ENCODE data around the gene GPRC5B.
A peak's percentile ranks its signal among the peaks of the same experiment; 100 is the strongest.

Gene GPRC5B

GRCh38 chr16:19907161-19907992, 22.7 kb upstream of the GPRC5B start:
- no peaks in the 10 kb centered on the region for H3K36me3 ChIP-seq (ENCODE audit: control insufficient read depth, insufficient read depth, low read length)
- peak; percentile 57 for DNase-seq (ENCODE audit: extremely low read depth, insufficient read length)
- TF ChIP-seq CTCF (IDR thresholded peaks at IDR 0.05; ENCODE audit: insufficient read depth, low read length, poor library complexity, severe bottlenecking), result peak; percentile 96
- no peaks in the 10 kb centered on the region; the same call in 1 of the 2 replicates for H3K27me3 ChIP-seq (replicated peaks; ENCODE audit: control insufficient read depth, insufficient read depth, low read length)
- no peak overlapping the region for H3K4me3 ChIP-seq (replicated peaks; ENCODE audit: low read depth, low read length)

GRCh38 chr16:19901164-19901563, 16.5 kb upstream of the GPRC5B start:
- H3K36me3 ChIP-seq (ENCODE audit: control insufficient read depth, insufficient read depth, low read length), result no peaks in the 10 kb centered on the region
- TF ChIP-seq CTCF (IDR thresholded peaks at IDR 0.05; ENCODE audit: insufficient read depth, low read length, poor library complexity, severe bottlenecking), result no peak
- no peaks in the 10 kb centered on the region for H3K27me3 ChIP-seq (replicated peaks; ENCODE audit: control insufficient read depth, insufficient read depth, low read length)
- no peak overlapping the region for H3K4me3 ChIP-seq (replicated peaks; ENCODE audit: low read depth, low read length)
- DNase-seq (ENCODE audit: extremely low read depth, insufficient read length), result no peak

GRCh38 chr16:19899605-19899955, 14.9 kb upstream of the GPRC5B start:
- H3K27me3 ChIP-seq (replicated peaks; ENCODE audit: control insufficient read depth, insufficient read depth, low read length), result no peaks in the 10 kb centered on the region
- TF ChIP-seq CTCF (IDR thresholded peaks at IDR 0.05; ENCODE audit: insufficient read depth, low read length, poor library complexity, severe bottlenecking), result no peak
- no peak for DNase-seq (ENCODE audit: extremely low read depth, insufficient read length)

GRCh38 chr16:19898924-19899604, 14.4 kb upstream of the GPRC5B start:
- H3K4me3 ChIP-seq (replicated peaks; ENCODE audit: low read depth, low read length), result no peak overlapping the region
- TF ChIP-seq CTCF (IDR thresholded peaks at IDR 0.05; ENCODE audit: insufficient read depth, low read length, poor library complexity, severe bottlenecking), result peak; percentile 76
- no peaks in the 10 kb centered on the region for H3K27me3 ChIP-seq (replicated peaks; ENCODE audit: control insufficient read depth, insufficient read depth, low read length)
- no peaks in the 10 kb centered on the region for H3K36me3 ChIP-seq (ENCODE audit: control insufficient read depth, insufficient read depth, low read length)
- peak; percentile 18 for DNase-seq (ENCODE audit: extremely low read depth, insufficient read length)

More at GRCh38 chr16:19899605-19899955, 14.9 kb upstream of the GPRC5B start:
- H3K4me3 ChIP-seq (replicated peaks; ENCODE audit: low read depth, low read length), result no peak overlapping the region
- no peaks in the 10 kb centered on the region for H3K36me3 ChIP-seq (ENCODE audit: control insufficient read depth, insufficient read depth, low read length)

- no peak for DNase-seq (ENCODE audit: extremely low read depth, insufficient read length)
- no peak for TF ChIP-seq CTCF (IDR thresholded peaks at IDR 0.05; ENCODE audit: insufficient read depth, low read length, poor library complexity, severe bottlenecking)
- no peaks in the 10 kb centered on the region for H3K27me3 ChIP-seq (replicated peaks; ENCODE audit: control insufficient read depth, insufficient read depth, low read length)
- H3K36me3 ChIP-seq (ENCODE audit: control insufficient read depth, insufficient read depth, low read length), result no peaks in the 10 kb centered on the region
- no peak overlapping the region for H3K4me3 ChIP-seq (replicated peaks; ENCODE audit: low read depth, low read length)
Observed at GRCh38 chr16:19898166-19898565, 13.5 kb upstream of the GPRC5B start.

All from GM06990 (cell line).